ENCODE results near the gene IGFN1.
"Not testable (repeated sequence)": the region's sequence is repeated elsewhere in the genome, so short reads cannot be mapped to it uniquely, and the experiment has no call there.

The IGFN1 gene

GRCh38 chr1:201217851-201218250 is 27.2 kb downstream of the IGFN1 start:
- DNase-seq (ENCODE audit: low spot score), result no peak

GRCh38 chr1:201218409-201218808 is 27.8 kb downstream of the IGFN1 start:
- no peak for DNase-seq (ENCODE audit: low spot score)

DNA sequence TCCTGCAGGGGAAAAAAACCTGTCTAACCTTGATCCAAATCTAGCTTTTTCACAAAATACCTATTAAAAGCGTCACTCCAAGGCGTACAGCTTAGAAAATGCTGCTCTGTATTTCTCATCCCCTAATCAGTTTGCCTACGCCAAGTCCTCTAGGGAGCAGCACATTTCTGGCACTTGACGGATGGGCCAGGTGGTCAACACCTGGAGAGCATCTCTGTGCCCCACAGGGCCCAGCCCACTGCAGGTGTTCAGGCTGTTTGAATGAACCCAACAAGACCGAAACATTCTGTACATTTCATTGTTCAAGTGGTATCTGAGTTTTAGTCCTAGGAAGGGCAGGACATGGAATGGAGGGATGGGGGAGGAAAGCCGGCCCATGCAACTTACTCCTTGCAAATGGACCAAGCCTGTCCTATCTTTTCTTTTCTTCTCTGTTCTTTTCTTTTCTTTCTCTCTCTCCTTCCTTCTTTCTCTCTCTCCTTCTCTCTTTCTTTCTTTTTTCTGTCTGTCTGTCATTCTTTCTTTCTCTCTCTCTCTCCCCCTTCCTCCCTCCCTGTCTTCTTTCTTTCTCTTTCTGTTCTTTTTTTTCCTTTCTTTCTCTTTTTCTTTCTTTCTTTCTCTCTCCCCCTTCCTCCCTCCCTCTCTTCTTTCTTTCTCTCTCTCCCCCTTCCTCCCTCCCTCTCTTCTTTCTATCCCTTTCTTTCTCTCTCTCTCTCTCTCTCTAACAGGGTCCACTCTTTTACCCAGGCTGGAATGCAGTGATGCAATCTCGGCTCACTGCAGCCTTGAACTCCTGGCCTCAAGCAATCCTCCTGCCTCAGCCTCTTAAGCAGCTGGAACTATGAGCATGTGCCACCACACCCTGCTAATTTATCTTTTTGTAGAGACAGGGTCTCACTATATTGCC is 29.1 kb downstream of the IGFN1 start:
- DNase-seq (ENCODE audit: low spot score), result no peak

DNA sequence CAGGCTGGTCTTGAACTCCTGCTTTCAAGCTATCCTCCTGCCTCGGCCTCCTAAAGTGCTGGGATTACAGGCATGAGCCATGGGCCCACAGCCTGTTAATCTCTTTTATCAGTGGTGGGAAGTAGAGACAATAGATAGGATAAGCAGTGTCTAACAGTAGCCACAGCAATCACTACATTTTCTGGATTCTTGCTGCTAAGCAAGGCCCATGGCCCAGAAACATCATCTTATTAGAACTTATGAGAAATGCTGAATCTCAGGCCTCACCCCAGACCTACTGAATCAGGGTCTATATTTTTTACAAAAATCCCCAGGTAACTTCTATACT is 29.7 kb downstream of the IGFN1 start:
- DNase-seq (ENCODE audit: low spot score), result no peak

GRCh38 chr1:201221201-201221846 is 30.7 kb downstream of the IGFN1 start:
- no peak for DNase-seq (ENCODE audit: low spot score)

DNA sequence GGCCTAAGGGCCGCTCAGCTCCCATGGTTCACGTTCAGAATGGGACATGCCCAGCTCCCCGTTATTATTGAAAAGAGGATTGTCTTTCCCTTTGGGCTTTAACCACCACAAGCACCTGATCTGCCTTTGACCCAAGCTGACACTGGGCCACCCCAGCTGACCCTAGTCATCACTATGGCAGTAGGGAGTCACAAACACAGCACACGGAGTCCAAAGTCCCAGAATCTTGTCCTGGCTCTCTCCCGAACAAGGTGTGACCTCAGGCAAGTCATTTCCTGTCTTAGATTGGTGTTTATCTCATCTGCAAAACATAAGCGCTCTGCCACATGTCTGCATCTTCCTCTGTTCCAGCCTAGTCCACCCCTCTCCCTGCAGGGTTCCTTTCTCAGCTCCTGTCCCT is 31.5 kb downstream of the IGFN1 start:
- no peak for DNase-seq (ENCODE audit: low spot score)

DNA sequence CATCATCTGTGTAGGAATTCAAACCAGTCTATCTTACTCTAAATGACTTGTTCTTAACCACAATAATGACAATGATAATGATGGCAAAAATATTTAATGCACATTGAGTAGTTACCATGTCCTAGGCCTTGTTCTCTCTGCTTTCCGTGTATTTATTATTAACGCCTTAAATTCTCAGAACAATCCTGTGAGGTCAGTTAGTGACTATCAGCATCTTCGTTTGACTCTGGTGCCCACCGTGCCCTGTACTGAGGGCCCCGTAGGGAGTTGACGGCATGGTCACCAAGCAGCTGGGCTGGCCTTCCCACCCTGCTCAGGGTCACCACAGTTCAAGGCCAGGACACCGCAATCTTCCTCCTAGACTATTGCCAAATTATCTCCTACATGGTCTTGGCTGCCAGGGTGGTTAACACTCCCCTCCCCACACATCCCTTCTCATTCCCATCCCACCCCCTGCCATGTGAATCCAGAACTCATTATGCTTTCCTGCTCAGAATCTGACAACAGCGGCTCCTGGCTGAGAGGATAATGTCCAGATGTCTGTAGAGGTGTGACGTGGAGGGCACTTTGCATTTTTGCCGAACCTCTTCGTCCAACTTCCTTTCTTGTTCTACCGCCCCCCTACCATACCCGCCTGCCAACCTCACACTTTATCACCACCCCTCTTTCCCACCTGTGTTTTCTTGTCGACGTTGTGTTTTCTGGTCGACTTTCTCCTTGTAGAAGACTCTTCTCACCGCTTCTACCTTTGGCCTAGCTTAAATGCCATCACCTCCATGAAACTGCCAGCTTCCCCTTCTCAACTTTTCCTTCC is 33.4 kb downstream of the IGFN1 start:
- DNase-seq (ENCODE audit: low spot score), result no peak

- DNase-seq (ENCODE audit: low spot score), result no peak
Observed at GRCh38 chr1:201224666-201225370, 34.2 kb downstream of the IGFN1 start.

DNA sequence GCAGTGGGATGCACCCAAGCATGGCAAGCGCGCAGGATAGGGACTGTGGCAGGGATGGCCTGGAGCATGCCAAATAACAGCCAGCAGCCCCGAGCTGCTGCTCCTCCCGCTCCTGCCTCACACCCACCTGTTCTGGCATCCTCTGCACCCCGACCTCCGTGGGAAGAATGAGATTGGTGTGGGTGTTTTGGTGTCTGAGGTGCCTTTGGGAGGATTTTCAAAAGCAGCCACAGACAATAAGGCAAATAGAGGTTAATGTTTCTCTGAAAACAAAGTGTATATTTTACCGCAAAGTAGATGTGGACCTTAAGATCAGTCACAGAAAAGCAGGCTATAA is 35.5 kb downstream of the IGFN1 start:
- DNase-seq (ENCODE audit: low spot score), result no peak

GRCh38 chr1:201226859-201227488 is 36.4 kb downstream of the IGFN1 start:
- DNase-seq (ENCODE audit: low spot score), result no peak

- no peak for DNase-seq (ENCODE audit: low spot score)
Observed at GRCh38 chr1:201228011-201228983, 37.7 kb downstream of the IGFN1 start.

DNA sequence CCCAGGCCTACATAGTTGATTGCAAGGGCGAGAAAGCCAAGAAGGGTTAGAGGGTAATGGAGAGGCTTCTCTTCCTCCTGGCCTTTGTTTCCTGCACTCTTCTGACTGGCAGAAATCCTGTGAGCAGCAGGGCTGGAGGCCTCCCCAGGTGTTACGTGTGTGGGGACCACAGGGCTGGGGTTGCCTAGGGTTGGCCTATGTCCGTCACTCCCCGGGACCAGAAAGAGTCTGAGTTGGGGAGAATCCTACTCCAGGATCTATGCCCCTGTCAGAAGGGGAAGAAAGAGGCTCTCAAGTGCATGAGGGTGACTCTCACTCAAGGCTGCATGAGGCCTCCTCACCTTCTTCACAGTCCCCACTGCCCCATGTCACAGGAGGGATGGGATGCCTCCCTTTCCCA is 38.5 kb downstream of the IGFN1 start:
- DNase-seq (ENCODE audit: low spot score), result no peak

DNA sequence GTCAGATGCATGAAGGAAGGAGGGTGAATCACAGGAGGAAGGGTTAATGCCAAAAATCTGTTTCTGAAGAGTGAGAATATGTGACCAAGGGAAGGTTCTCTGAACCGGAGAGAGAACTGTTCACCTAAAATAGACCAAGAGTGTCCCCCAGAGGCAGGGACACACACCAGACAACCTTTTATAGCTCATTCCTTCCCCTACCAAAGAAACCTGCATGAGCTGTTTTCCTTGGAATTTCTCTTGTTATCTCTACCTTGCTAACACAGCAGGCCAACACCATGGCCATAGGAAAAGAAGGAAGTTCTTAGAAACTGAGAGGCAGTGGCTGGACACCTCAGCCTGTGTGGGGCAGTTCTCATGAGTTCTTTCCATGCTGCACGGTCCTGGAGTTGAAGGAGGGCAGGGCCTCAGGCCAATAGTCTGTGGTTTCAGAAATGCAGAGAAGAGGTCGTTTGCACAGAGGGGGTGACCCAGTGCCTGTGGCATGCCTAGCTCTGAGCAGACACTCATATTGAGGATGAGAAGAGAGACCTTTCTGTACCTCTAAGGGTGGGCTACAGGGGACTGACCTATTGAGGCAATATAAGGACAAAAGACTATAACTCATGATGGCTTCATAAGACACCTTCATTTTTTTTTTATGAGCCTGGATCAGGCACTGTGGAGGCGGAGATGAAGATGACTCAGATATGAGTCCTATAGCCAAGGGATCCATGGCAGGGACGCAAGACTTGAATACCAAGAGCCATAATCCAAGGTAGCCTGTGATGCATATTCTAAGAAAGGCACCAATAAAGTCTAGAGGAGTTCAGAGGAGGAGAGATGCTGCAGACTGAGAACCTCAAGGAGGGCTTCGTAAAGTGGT is 39.4 kb downstream of the IGFN1 start:
- no peak for DNase-seq (ENCODE audit: low spot score)

GRCh38 chr1:201230676-201231075 is 40.1 kb downstream of the IGFN1 start:
- no peak for DNase-seq (ENCODE audit: low spot score)

- not testable (repeated sequence) for DNase-seq (ENCODE audit: low spot score)
Observed at GRCh38 chr1:201239646-201240045, 49.0 kb downstream of the IGFN1 start.

GRCh38 chr1:201240171-201240570 is 49.5 kb downstream of the IGFN1 start:
- DNase-seq (ENCODE audit: low spot score), result no peak

DNA sequence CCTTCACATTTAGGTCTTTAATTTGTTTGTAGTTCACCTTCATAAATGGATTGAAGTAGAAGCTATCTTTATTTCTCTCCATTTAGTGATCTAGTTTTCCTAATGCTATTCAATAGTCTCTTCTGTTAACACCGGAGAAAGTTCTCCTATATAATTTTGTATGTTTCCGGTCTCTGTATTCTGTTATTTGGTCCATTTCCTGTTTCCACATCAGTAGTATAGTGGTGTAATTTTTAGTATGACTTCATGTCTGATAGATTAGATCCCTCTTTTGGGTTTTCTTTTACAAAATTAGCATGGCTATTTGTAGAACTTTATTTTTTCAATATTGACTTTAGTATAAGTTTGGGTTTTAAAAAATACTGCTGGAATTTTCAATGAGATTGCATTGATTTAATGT is 51.1 kb downstream of the IGFN1 start:
- DNase-seq (ENCODE audit: low spot score), result no peak

- no peak for DNase-seq (ENCODE audit: low spot score)
Observed at GRCh38 chr1:201245082-201245481, 54.5 kb downstream of the IGFN1 start.

DNA sequence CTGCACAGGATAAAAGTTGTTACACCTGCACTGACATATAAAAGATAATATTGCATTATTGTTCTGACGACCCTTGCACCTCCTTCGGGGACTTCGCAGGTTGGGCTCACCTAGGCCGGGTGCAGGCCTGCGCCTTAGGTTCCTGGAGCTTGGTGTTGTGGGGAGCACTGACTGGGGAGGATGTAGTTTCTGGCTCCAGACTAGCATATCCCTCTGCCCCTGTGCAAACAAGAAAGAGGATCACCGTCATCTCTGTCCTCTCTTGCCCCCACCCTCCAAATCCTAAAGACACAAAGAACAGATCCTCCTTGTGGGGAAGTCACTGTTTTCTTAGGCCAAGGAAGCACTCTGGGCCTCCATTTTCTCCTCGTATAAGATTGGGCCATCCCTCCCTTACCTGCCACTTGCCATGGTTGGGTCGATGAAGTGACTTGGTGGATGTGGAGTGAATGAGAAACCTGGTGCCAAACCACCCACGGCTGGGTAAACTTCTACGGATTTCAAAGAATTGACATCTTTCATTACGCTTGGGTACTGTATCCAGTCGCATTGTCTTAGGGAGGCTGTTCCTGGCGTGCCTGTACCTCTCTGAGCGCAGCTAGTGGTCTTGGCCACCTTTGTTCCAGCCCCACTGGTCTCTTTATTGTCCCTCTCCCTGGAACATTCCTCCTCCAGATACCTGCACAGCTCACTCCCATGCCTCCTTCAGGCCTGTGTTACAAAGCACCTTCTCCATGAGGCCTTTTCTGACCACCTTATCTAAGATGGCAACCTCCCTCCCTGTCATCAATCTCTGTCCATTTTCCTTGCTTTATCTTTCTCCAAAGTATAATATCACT is 58.3 kb downstream of the IGFN1 start:
- no peak for DNase-seq (ENCODE audit: low spot score)
